Measurements from ENCODE around the gene METRN.
"Not testable (repeated sequence)": the region's sequence is repeated elsewhere in the genome, so short reads cannot be mapped to it uniquely, and the experiment has no call there.

METRN gene

DNA sequence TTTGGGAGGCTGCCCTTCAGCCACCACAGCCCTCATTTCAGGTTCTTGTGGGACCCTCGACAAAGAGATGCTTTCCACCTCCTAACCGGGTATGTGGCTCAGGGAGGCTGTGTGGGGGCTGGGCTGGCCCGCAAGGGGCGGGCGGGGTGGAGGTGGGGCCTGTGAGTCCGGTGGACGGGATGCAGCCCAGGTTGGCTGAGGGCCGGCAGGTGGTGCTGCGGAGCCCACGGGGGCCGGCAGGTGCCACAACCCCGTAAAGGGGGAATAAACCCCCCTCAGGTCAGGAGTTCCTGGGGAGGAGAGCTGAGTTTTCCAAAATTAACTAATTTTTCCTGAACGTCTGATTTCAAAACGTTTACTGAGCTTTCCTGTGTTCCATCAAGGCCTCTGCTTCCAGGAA lies 30.8 kb downstream of the METRN start:
- no peak for DNase-seq

DNA sequence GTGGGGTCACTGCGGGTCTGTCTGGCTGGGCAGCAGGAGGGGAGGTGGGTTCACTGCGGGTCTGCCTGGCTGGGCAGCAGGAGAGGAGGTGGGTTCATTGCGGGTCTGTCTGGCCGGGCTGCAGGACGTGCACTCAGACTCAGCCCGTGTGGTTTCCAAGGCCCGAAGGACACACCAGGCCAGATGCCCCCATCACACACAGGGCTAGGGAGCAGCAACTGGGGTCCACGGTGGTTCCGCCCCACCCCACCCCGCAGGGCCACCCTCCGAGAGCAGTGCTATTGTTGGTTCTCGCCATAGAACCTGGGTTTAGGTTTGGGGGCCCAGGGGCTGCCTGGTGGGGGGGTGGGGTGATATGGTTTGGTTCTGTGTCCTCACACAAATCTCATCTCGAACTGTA lies 31.7 kb downstream of the METRN start:
- DNase-seq: no peak

More for the DNA sequence above, 30.8 kb downstream of the METRN start:
- in situ Hi-C loops (cut with MboI; ENCODE audit: low pct_unique_long_range_greater_than_20kb, low sequenced_read_pairs): no loop called here

DNA sequence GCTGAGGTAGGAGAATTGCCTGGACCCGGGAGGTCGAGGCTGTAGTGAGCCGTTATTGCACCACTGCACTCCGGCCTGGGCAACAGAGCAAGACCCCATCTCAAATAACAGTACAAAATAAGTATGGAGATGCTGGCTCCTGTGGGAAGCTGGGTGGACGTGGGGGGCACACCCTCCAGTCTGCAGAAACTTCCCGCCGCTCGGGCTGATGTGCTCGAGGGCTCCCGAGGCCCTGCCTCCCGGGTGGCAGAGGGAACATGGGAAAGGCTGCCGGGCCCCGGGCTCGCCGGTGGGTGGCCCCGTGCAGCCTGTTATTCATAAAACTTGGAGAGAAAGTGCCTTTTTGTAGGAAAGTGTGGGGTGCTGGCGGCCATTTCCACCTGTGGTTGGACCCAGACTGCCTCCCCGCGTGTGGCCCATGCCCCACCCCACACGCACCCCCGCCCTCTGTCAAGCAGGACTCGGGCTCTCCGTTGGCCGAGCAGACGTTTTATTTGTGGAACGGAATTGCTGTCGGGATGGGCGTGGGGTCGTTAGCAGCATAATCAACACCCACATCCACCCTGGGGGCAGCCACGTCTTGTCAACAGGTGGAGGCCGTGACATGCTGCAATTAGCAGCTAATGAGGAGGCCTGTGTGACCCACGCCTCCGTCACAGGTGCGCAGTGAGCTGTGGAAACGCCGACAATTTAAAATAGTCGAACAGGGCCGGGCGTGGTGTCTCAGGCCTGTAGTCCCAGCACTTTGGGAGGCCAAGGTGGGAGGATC lies 33.2 kb downstream of the METRN start:
- in situ Hi-C loops (cut with MboI; ENCODE audit: low pct_unique_long_range_greater_than_20kb, low sequenced_read_pairs): no loop called here
- no peak for DNase-seq

More for the DNA sequence above, 31.7 kb downstream of the METRN start:
- in situ Hi-C loops (cut with MboI; ENCODE audit: low pct_unique_long_range_greater_than_20kb, low sequenced_read_pairs): no loop called here

DNA sequence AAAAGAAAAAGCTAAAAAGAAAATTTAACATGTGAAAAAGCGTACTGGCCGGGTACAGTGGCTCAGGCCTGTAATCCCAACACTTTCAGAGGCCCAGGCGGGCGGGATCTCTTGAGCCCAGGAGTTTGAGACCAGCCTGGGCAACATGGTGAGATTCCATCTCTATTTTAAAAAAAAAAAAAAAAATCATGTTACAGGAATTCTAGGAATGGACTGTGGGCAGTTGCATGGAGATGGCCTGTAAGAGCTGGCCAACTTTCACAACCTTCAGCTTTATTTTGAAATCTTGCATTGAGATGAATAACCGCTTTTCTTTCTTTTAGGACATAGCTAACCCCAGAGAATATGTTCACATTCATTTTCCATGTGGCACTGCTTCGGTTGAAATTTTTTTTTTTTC lies 34.1 kb downstream of the METRN start:
- in situ Hi-C loops (cut with MboI; ENCODE audit: low pct_unique_long_range_greater_than_20kb, low sequenced_read_pairs): no loop called here
- no peak for DNase-seq

DNA sequence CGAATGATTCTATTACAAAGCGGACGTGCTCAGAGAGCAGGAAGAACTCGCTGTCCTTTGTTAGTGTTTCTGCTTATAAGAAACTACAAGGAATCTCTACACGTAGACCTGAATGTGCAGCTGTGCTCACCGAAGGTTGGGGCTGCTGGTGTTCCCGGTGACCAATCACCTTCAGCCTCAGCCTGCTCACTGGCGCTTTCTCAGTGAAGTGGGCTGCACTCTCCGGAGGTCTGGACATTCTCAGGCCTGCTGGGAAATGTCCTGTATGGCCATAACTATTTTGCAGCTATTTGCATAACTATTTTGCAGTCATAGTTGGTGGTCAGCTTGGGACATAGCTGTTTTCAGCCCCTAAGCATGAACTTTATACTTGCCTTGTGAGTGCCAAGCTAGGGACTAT lies 35.6 kb downstream of the METRN start:
- DNase-seq: no peak
- in situ Hi-C loops (cut with MboI; ENCODE audit: low pct_unique_long_range_greater_than_20kb, low sequenced_read_pairs): no loop called here

DNA sequence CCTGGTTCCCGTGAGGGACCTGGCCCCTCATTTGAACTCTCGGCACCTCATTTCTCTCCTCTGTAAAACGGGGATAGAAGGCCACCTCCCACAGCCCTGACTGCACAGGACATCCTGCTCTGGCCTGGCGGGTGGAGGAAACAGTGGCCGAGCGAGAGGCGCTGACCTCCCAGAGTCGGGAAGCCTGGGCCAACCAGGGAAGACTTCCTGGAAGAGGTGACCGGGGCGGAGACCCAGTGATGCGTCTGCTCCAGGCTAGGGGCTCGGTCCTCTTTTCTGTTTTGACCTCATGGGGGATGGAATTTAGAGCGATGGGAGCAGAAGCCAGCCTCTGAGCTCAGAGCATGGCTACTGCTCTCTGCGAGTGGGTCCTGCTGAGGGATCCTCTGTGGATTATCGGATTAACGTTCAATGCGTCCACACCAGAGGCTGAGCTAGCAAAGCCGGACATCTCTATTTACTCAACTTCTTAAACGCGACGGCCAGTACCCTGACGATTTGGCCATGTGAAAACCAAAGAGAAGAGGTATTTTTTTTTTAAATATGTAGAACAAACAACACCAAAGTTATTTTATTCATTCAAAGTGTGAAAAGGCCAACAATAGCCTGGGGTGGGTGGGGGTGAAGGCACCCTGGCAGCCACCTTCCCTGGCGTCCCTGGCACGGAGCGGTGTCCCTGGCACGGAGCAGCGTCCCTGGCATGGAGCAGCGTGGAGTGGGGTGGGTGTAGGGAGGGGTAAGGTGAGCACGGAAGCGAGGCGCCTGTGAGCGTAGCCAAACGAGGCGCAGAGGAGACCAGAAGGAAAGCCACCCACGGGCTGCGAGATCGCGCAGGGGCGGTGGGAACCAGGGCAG lies 36.5 kb downstream of the METRN start:
- in situ Hi-C loops (cut with MboI; ENCODE audit: low pct_unique_long_range_greater_than_20kb, low sequenced_read_pairs): no loop called here
- DNase-seq: no peak

DNA sequence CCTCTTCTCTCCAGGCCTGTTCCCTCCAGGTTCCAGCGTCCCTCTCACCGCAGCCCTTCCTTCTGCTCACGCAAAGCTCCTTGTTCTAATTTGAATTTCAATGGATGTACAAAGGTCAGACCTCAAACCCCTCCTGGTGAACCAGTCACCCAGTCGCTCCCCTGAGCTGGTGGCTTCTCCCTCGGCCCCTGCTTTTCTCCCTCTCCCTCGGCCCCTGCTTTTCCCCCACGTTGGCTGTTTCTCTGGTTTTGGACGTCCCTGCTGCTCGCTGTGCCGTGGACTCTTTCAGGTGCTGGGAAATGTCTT lies 37.0 kb downstream of the METRN start:
- DNase-seq: no peak
- in situ Hi-C loops (cut with MboI; ENCODE audit: low pct_unique_long_range_greater_than_20kb, low sequenced_read_pairs): no loop called here

DNA sequence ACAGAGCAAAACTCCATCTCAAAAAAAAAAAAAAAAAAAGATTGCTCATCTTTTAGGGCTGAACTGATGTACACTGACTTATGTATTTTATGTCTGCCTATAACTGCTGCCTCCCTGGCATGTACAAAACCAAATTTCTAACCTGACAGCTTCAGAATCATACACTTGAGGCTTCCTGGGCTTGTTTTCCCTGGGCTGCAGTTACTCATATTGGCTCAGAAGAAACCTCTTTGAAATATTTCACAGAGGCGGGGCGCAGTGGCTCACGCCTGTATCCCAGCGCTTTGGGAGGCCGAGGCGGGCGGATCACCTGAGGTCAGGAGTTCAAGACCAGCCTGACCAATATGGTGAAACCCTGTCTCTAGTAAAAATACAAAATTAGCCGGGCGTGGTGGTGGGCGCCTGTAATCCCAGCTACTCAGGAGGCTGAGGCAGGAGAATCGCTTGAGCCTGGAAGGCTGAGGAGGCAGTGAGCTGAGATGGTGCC lies 39.2 kb downstream of the METRN start:
- in situ Hi-C loops (cut with MboI; ENCODE audit: low pct_unique_long_range_greater_than_20kb, low sequenced_read_pairs); DNase-seq: not testable (repeated sequence)

DNA sequence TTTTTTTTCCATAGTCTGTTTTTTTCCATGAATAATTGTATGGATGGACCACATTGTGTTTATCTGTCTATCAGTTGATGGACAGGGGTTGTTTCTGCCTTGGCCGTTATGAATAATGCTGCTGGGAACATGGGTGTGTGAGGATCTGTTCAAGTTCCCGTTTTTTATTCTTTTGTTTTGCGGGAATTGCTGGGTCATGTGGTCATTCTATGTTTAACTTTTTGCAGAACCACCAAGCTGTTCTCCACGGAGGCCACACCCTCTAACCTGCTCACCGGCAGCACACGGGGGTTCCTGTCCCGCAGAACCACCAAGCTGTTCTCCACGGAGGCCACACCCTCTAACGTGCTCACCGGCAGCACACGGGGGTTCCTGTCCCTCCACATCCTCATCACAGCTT lies 39.7 kb downstream of the METRN start:
- in situ Hi-C loops (cut with MboI; ENCODE audit: low pct_unique_long_range_greater_than_20kb, low sequenced_read_pairs): no loop called here
- peak; percentile 84 for DNase-seq

DNA sequence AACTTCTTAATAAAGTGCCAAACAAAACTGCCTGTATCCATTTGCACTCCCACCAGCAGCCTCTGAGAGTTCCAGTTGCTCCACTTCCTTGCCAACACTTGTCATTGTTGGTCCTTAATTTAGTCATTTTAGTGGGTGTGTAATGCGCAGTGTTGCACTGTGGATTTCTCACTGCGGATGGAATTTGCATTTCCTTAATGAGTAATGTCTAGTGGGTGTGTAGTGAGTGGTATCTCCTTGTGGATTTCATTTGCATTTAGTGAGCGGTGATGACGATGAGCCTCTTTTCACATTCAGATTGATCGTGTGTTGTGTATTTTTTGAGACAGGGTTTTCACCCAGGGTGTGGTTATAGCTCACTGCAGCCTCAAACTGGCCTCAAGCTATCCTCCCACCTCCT lies 41.5 kb downstream of the METRN start:
- in situ Hi-C loops (cut with MboI; ENCODE audit: low pct_unique_long_range_greater_than_20kb, low sequenced_read_pairs): no loop called here

DNA sequence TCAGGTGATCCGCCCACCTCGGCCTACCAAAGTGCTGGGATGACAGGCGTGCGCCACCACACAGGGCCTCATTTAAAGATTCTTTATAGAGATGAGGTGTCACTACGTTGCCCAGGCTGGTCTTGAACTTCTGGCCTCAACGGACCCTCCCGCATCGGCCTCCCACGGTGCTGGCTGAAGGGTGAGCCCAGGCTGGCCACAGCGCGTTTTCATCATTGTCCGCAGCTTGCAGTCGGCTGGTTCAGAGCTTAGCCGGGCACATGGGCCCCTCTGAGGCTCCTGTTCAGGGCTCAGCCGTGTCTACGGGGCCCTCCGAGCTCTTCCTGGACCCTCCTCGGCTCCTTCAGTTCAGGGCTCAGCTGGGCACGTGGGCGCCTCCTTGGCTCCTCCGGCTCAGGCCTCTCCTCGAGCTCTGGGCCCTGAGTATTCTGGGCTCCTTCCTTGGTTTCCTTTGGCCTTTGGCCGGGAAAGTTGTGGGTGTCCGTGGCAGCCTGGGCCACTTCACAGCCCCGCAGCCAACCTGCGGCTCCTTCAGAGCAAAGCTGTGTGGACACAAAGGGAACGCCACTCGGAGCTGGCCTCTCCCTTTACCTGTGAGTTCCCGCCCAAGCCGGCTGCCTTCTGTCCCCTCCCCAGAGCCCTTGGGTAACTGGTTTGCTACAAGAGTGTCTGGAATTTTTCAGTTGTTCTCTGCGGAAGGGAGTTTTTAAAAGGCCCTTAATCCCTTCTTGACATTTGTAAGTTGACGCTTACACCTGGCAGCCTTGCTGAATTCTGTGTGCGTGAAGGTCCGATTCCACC lies 44.4 kb downstream of the METRN start:
- in situ Hi-C loops (cut with MboI; ENCODE audit: low pct_unique_long_range_greater_than_20kb, low sequenced_read_pairs): no loop called here
- DNase-seq: no peak

More for the DNA sequence above, 41.5 kb downstream of the METRN start:
- no peak for DNase-seq

DNA sequence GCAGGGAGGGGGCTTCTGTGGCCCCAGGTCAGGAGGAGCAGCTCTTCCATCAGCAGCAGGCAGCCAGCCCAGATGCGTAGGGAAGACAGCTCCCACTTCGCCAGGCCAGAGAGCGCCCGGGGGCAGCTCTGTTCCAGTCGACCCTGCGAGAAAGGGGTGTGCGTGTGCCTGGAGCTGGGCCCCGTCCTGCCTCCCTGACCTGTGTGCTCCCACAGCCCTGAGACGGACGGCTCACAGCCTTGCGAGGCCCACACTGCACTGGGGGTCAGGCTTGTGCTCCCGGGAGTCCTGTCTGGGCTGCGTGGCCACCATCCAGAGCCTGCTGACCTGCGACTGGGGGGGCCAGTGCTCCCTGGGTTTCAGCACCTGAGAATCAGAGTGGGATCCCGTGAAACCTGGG lies 45.1 kb downstream of the METRN start:
- in situ Hi-C loops (cut with MboI; ENCODE audit: low pct_unique_long_range_greater_than_20kb, low sequenced_read_pairs): no loop called here
- no peak for DNase-seq

DNA sequence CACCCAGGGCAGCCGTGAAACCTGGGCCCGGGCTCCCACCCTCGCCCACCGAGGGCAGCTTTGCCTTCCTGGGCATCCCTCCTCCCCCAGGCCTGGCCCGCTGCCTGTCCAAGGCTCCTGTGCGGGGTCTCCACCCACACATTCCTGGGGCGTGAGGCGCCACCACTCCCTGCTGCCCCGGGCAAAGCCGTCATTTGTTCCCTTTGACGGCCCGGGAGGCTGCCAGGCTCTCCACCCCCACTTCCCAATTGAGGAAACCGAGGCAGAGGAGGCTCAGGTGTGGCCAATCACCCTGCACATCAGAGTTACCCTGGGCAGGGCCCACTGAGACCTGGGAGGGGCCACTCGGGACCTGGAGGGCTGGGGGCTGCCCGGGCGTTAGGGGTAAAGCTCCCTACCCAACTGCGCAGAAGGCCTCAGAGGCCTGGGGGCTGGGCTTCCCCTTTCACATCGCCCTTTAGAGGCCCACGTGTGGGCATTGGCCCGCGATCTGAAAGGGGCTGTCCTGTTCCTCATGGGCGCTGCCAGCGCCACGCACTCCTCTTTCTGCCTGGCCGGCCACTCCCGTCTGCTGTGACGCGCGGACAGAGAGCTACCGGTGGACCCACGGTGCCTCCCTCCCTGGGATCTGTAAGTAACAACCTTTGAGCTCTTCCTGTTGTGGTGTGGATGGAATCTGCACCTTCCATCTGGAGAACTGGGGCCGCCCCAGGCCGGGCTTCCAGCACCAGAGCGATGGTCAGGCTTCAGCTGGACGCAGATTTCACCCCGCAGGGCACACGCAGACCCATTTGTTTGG lies 45.8 kb downstream of the METRN start, which contains the start of gene MSLN:
TSS of gene MSLN (plus strand) at position 190 of the 799 bp plus-strand sequence. CDS start 1,947 bp downstream, outside the sequence.
- in situ Hi-C loops (cut with MboI; ENCODE audit: low pct_unique_long_range_greater_than_20kb, low sequenced_read_pairs): no loop called here
- DNase-seq: no peak

DNA sequence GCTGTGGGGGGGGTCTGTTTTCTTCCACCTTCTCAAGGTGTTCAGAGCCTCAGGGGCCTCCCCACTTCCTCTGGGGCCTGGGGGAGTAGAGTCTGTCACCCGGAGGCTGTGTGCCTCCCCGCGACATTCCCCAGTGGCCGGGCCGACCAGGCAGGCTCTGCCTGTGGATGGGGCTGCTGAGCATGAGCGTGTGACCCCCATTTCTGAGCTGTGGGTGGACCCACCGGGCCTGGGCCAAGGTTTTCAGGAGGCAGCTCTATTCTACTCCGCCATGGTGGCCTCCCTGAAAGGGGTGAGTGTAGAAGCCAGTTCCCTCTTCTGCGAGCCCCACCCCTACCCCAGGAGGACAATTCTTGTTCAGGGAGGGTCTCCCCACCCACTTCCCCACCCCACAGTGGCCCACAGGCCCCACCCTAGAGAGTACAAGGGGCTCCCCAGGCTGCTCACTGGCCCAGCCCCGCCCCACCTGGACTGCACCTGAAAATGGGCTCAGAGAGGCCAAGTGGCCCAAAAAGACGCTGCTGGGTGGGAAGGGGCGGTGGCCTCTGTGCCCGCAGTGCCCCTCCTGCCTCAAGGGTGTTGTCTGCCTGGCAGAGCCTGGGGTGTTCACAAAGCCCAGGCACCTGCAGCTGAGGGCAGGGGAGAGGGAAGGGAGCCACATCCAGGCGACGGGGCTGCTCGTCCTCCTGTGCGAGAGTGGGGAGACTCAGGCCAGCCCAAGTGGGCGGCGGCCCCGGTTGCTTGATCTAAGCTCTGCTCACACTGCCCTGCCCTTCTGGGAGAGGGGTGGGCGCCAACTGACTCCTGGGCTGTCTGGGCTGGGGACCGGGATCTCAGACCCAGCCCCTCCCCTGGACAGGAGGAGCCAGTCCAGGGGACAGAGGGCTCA lies 47.0 kb downstream of the METRN start:
- in situ Hi-C loops (cut with MboI; ENCODE audit: low pct_unique_long_range_greater_than_20kb, low sequenced_read_pairs): no loop called here
- DNase-seq: no peak

DNA sequence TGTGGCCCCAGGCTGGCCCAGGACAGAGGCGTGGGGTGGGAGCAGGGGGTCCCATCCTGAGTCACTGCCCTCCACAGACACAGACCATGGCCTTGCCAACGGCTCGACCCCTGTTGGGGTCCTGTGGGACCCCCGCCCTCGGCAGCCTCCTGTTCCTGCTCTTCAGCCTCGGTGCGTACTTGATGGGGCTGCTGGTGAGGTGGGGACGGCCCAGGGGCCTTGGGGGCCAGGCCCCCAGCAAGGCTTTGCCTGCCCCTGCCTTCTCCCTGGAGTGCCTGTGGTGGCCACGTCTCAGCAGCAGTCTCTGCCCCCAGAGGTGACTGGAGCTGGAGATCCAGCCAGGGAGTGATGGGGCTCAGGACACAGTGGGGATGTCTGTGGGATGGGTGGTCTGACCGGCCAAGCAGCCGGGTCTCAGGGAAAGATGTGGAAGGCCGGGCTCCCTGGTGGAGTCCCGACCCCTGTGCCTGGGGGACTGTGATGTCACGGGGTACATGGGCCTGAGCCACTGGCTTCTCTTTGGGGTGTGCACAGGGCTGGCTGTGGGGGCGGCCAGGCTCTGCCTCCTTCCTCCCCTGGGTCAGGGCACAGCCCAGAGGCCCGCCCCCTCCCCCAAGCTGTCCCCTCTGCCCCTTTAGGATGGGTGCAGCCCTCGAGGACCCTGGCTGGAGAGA lies 47.8 kb downstream of the METRN start:
- in situ Hi-C loops (cut with MboI; ENCODE audit: low pct_unique_long_range_greater_than_20kb, low sequenced_read_pairs): no loop called here
- DNase-seq: no peak

DNA sequence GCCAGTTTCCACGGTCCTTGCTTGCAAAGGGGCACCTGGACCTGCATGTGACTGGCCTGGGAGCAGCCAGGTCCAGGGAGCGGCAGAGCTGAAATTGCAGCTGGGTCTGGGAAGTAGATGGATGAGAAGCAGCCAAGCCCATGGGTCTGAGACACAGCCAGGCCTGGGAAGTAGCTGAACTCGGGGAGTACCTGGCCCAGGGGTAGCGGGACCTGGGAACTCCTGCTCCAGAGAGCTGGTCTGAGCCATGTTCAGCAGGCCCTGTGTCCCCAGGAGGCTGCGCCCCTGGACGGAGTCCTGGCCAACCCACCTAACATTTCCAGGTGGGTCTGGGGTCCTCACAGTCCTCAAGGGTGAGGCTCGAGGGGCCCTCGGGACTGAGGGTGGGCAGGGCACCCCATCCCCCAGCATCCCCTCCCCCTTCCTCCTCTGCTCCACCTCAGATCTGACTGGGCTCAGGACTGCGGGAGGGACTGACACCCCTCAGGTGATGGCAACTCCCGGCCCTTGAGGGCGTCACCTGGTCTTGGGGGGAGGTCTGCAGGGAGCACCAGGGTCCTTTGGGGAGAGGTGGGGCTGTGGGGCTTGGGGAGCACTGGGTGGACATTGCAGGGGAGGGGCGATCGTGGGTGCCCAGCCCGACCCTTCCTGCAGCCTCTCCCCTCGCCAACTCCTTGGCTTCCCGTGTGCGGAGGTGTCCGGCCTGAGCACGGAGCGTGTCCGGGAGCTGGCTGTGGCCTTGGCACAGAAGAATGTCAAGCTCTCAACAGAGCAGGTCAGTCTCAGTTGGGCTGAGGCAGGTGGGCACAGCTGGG lies 48.7 kb downstream of the METRN start:
- DNase-seq: no peak
- in situ Hi-C loops (cut with MboI; ENCODE audit: low pct_unique_long_range_greater_than_20kb, low sequenced_read_pairs): no loop called here
